Measurements from ENCODE around the gene TTLL5.
"Not testable (repeated sequence)": the region's sequence is repeated elsewhere in the genome, so short reads cannot be mapped to it uniquely, and the experiment has no call there.

The TTLL5 gene

GRCh38 chr14:75888945-75889344 is 227.9 kb downstream of the TTLL5 start:
- DNase-seq = no peak
- intact Hi-C loops (cut with DNase I) = no loop called here

- intact Hi-C loops (cut with DNase I) = no loop called here
Observed at GRCh38 chr14:75896341-75896740, 235.3 kb downstream of the TTLL5 start.

GRCh38 chr14:75904311-75904710 is 243.3 kb downstream of the TTLL5 start:
- intact Hi-C loops (cut with DNase I) = loop anchor here (2.0 to 10.0 kb wide), 2 partner anchors 78 to 100 kb away; no protein-coding TSS in a partner anchor

More at GRCh38 chr14:75896341-75896740, 235.3 kb downstream of the TTLL5 start:
- DNase-seq = no peak

GRCh38 chr14:75905147-75905904 is 244.3 kb downstream of the TTLL5 start:
- intact Hi-C loops (cut with DNase I) = loop anchor here (2.0 to 10.0 kb wide), 3 partner anchors 77 to 198 kb away; no protein-coding TSS in a partner anchor
- no peak for DNase-seq

More at GRCh38 chr14:75904311-75904710, 243.3 kb downstream of the TTLL5 start:
- DNase-seq = no peak

- intact Hi-C loops (cut with DNase I) = loop anchor here (5.0 to 10.0 kb wide), 2 partner anchors 101 to 199 kb away; no protein-coding TSS in a partner anchor
- DNase-seq = no peak
Observed at GRCh38 chr14:75906228-75906627, 245.2 kb downstream of the TTLL5 start.

GRCh38 chr14:75906680-75907280 is 245.7 kb downstream of the TTLL5 start:
- peak in 5 of 10 donors; percentile 52 to 83 (median 76) for DNase-seq
- intact Hi-C loops (cut with DNase I) = loop anchor here (5.0 to 10.0 kb wide), 2 partner anchors 102 to 199 kb away; no protein-coding TSS in a partner anchor

GRCh38 chr14:75907756-75908359 is 246.8 kb downstream of the TTLL5 start:
- no peak for DNase-seq
- intact Hi-C loops (cut with DNase I) = loop anchor here (5.0 to 10.0 kb wide), 2 partner anchors 103 to 201 kb away; no protein-coding TSS in a partner anchor

- DNase-seq = no peak
- intact Hi-C loops (cut with DNase I) = loop anchor here (5.0 to 10.0 kb wide), 2 partner anchors 105 to 202 kb away; no protein-coding TSS in a partner anchor
Observed at GRCh38 chr14:75909630-75910029, 248.6 kb downstream of the TTLL5 start.

- no peak for DNase-seq
- intact Hi-C loops (cut with DNase I) = no loop called here
Observed at GRCh38 chr14:75910048-75910447, 249.0 kb downstream of the TTLL5 start.

GRCh38 chr14:75911883-75912282 is 250.8 kb downstream of the TTLL5 start:
- intact Hi-C loops (cut with DNase I) = no loop called here
- peak in 7 of 10 donors; percentile 28 to 92 (median 62) for DNase-seq

- intact Hi-C loops (cut with DNase I) = no loop called here
- DNase-seq = no peak
Observed at GRCh38 chr14:75913183-75913582, 252.1 kb downstream of the TTLL5 start.

- intact Hi-C loops (cut with DNase I) = no loop called here
- no peak for DNase-seq
Observed at GRCh38 chr14:75915045-75915444, 254.0 kb downstream of the TTLL5 start.

- DNase-seq = no peak
- intact Hi-C loops (cut with DNase I) = no loop called here
Observed at GRCh38 chr14:75917322-75917945, 256.4 kb downstream of the TTLL5 start.

- intact Hi-C loops (cut with DNase I) = no loop called here
- DNase-seq = no peak
Observed at GRCh38 chr14:75917946-75918335, 256.9 kb downstream of the TTLL5 start.

- intact Hi-C loops (cut with DNase I); DNase-seq: not testable (repeated sequence)
Observed at GRCh38 chr14:75920421-75920820, 259.4 kb downstream of the TTLL5 start.

GRCh38 chr14:75925141-75925840 is 264.2 kb downstream of the TTLL5 start:
- DNase-seq; intact Hi-C loops (cut with DNase I): not testable (repeated sequence)

GRCh38 chr14:75926431-75927115 is 265.5 kb downstream of the TTLL5 start:
- intact Hi-C loops (cut with DNase I) = no loop called here
- no peak for DNase-seq

- intact Hi-C loops (cut with DNase I) = no loop called here
- DNase-seq = no peak
Observed at GRCh38 chr14:75927564-75928087, 266.6 kb downstream of the TTLL5 start.

GRCh38 chr14:75928690-75929181 is 267.7 kb downstream of the TTLL5 start:
- no peak for DNase-seq
- intact Hi-C loops (cut with DNase I) = no loop called here

All from posterior cingulate gyrus (tissue), 11 donors.